PC-9 (cell line): ENCODE measurements around the gene NAPSA.

ENCODE experiments used
- EZH2 ChIP-seq: fragments of 200-600 bp; sonication (generic); IDR thresholded peaks from 2 replicates; pipeline ENCODE4 v1.8.0; 2017; ENCODE audit warnings: antibody characterized with exemption, low read depth
- TF ChIP-seq, protein P1 (sequence below): fragments of 200-600 bp; sonication (generic); conservative IDR thresholded peaks from 2 replicates; pipeline ENCODE4 v1.6.1; 2017; ENCODE audit warnings: mixed run types, antibody characterized with exemption, mild to moderate bottlenecking, moderate library complexity

DNA sequence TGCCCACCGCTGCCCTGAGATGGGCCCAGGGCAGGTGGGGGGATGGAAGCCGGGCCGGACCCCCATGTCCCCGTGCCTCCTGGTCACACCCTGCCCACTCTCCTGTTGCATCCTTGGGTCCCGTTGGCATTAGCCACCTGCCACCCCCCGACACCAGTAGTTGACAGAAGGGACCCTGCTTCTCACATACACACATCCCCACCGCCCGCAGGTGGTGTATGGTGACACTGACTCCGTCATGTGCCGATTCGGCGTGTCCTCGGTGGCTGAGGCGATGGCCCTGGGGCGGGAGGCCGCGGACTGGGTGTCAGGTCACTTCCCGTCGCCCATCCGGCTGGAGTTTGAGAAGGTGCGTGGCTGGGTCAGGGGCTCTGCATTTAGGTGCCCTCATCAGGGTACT lies 48.1 kb upstream of the NAPSA start:
- TF ChIP-seq, protein P1, sequence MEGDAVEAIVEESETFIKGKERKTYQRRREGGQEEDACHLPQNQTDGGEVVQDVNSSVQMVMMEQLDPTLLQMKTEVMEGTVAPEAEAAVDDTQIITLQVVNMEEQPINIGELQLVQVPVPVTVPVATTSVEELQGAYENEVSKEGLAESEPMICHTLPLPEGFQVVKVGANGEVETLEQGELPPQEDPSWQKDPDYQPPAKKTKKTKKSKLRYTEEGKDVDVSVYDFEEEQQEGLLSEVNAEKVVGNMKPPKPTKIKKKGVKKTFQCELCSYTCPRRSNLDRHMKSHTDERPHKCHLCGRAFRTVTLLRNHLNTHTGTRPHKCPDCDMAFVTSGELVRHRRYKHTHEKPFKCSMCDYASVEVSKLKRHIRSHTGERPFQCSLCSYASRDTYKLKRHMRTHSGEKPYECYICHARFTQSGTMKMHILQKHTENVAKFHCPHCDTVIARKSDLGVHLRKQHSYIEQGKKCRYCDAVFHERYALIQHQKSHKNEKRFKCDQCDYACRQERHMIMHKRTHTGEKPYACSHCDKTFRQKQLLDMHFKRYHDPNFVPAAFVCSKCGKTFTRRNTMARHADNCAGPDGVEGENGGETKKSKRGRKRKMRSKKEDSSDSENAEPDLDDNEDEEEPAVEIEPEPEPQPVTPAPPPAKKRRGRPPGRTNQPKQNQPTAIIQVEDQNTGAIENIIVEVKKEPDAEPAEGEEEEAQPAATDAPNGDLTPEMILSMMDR: no peak
- TF ChIP-seq EZH2: no peak
